ENCODE measurements around the gene AHNAK2. TPM values are rescaled to one million over a fixed set of nuclear protein-coding genes. Genes with fewer than 3 reads are reported as not detected.

AHNAK2 gene
- total RNA-seq, 4 donors from 2014 or later: 44.9 to 175 (median 71.7) TPM

GRCh38 chr14:105015242-105015641 lies 37.1 kb upstream of the AHNAK2 start:
- H3K36me3 ChIP-seq: no peaks in the 10 kb centered on the region
- no peak overlapping the region for H3K4me3 ChIP-seq
- no peak for DNase-seq
- H3K9me3 ChIP-seq: no peaks in the 10 kb centered on the region
- no peak for TF ChIP-seq POLR2A (IDR thresholded peaks at IDR 0.05)
- TF ChIP-seq, protein P1, sequence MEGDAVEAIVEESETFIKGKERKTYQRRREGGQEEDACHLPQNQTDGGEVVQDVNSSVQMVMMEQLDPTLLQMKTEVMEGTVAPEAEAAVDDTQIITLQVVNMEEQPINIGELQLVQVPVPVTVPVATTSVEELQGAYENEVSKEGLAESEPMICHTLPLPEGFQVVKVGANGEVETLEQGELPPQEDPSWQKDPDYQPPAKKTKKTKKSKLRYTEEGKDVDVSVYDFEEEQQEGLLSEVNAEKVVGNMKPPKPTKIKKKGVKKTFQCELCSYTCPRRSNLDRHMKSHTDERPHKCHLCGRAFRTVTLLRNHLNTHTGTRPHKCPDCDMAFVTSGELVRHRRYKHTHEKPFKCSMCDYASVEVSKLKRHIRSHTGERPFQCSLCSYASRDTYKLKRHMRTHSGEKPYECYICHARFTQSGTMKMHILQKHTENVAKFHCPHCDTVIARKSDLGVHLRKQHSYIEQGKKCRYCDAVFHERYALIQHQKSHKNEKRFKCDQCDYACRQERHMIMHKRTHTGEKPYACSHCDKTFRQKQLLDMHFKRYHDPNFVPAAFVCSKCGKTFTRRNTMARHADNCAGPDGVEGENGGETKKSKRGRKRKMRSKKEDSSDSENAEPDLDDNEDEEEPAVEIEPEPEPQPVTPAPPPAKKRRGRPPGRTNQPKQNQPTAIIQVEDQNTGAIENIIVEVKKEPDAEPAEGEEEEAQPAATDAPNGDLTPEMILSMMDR (IDR thresholded peaks at IDR 0.05): no peak
- peaks cover 0 to 12% of the 10 kb centered on the region in 2 donors for H3K4me1 ChIP-seq
- intact Hi-C loops (cut with DNase I; ENCODE audit: low total_unique reads): no loop called here
- no peak overlapping the region for H3K27ac ChIP-seq
- H3K27me3 ChIP-seq: no peaks in the 10 kb centered on the region

DNA sequence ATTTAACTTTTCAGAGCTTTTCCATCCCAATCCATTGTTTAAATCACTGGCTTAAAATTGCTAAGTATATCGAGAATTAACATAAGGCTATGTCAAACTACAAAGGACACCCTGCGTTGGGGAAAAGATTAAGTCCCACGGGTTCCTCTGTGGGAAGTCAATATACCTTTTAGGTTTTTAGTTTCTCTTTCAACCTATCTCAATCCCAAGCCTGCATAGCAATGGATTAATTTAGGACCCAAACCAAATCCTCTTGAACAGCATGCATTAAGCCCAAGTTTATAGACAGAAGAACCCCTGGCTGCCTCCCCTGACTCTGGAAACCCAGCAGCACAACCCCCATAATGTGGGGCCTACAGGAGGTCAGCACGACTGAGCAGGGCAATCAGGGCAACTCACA lies 36.5 kb upstream of the AHNAK2 start:
- intact Hi-C loops (cut with DNase I; ENCODE audit: low total_unique reads): no loop called here
- TF ChIP-seq, protein P1 (IDR thresholded peaks at IDR 0.05): no peak
- no peak for TF ChIP-seq POLR2A (IDR thresholded peaks at IDR 0.05)
- H3K4me1 ChIP-seq: peaks cover 0 to 7% of the 10 kb centered on the region in 2 donors

DNA sequence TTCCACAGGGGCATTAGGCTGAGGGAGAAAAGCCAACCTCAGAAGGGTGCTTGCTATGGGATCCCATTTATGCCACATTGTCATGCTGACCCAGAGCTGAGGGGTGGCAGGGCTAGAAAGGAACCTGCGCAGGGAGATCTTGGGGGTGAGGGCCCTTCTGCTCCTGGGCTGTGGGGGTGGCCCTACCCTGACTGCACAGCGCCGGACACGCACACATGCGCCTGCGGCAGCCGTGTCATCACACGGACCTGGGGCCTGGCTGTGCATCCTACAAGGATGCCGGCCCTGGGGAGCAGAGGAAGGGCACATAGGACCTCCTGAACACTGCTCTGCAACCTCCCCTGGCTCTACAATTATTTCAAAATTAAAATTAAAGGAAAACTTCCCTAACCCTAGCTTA lies 35.9 kb upstream of the AHNAK2 start:
- peaks cover 0 to 3% of the 10 kb centered on the region in 2 donors for H3K4me1 ChIP-seq
- no peaks in the 10 kb centered on the region for H3K9me3 ChIP-seq
- TF ChIP-seq POLR2A (IDR thresholded peaks at IDR 0.05): no peak
- TF ChIP-seq, protein P1 (IDR thresholded peaks at IDR 0.05): no peak
- no peak overlapping the region for H3K4me3 ChIP-seq
- H3K27me3 ChIP-seq: no peaks in the 10 kb centered on the region
- intact Hi-C loops (cut with DNase I; ENCODE audit: low total_unique reads): no loop called here
- H3K36me3 ChIP-seq: no peaks in the 10 kb centered on the region
- DNase-seq: no peak
- no peak overlapping the region for H3K27ac ChIP-seq

More for the DNA sequence above, 36.5 kb upstream of the AHNAK2 start:
- DNase-seq: no peak
- Histone ChIP-seq H3K27me3 (no peaks in the 10 kb centered on the region), H3K9me3 (no peaks in the 10 kb centered on the region), H3K4me3 (no peak overlapping the region), H3K36me3 (no peaks in the 10 kb centered on the region), H3K27ac (no peak overlapping the region)

DNA sequence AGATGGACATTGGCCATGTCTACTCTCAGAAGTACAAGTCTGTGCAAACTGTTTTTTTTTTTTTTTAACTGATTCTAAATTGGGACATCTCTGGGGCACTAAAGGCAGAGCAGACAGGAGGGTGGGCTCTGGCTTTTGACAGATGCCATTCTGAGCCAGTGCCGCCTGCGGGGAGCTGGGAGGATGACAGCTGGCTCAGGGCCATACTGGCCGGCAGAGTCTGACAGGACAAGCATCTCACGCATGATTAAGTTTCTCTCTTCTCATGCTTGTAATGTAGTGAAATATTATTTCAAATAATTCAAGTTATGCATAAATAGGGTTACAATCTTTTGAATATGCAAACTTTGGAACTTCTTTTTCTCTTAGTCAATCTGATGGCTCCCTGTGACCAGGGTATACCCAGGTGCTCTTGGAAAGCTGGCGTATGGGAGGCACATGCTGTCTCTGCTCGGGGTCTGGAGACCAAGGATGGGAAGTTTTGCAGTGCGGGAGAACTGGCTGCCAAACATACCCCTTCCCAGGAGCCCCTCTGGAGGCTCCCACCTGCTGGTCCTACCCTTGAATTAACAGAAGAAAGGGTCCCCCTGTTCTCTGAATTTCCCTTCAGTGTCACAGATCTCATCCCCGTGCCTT lies 35.1 kb upstream of the AHNAK2 start:
- no peaks in the 10 kb centered on the region for H3K36me3 ChIP-seq
- no peak overlapping the region for H3K4me3 ChIP-seq
- TF ChIP-seq, protein P1 (IDR thresholded peaks at IDR 0.05): no peak
- no peak for TF ChIP-seq POLR2A (IDR thresholded peaks at IDR 0.05)
- DNase-seq: no peak
- H3K27me3 ChIP-seq: no peaks in the 10 kb centered on the region
- intact Hi-C loops (cut with DNase I; ENCODE audit: low total_unique reads): no loop called here
- no peak overlapping the region for H3K27ac ChIP-seq
- H3K4me1 ChIP-seq: no peaks in the 10 kb centered on the region
- no peaks in the 10 kb centered on the region for H3K9me3 ChIP-seq

DNA sequence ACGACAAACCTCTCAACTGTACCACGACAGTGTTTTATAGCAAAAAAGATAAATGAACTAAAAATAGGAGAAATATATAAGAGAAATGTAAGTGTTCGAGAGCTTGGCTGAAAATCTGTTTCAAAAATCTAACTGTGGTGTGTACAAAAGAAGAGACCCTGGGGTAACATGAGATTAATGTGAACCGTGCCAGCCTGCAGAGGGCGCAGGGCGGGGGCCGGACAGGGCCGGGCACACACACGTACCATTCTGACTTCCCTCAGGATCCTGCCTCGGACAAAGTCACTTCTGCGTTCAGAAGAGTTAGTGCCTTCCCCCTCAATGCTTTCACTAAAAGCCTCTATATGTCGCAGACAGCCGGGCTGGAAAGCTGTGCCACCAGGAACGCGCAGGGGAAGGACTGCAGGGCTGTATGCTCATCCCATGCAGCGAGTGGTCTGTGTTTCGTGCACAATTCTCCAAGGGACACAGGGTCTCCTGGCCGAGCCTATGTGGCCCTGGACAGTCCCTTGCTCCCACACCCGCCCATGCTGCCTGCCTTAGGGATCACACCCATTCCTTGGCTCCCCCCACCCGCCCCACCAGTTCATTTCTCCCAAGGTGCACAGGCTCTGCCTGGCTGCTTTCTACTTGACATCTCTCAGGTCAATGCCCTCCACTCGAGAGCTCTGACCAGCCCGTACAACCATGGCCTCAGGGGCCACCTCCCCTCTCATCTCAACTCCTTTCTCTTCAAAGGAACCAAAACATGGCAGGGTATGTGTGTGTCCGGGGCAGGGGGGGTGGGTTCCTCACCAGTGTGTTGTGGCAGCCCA lies 34.2 kb upstream of the AHNAK2 start:
- intact Hi-C loops (cut with DNase I; ENCODE audit: low total_unique reads): no loop called here
- H3K9me3 ChIP-seq: no peaks in the 10 kb centered on the region
- H3K36me3 ChIP-seq: no peaks in the 10 kb centered on the region
- no peaks in the 10 kb centered on the region for H3K27me3 ChIP-seq
- H3K4me3 ChIP-seq: no peak overlapping the region
- no peak overlapping the region for H3K27ac ChIP-seq
- TF ChIP-seq POLR2A (IDR thresholded peaks at IDR 0.05): no peak
- TF ChIP-seq, protein P1 (IDR thresholded peaks at IDR 0.05): no peak
- no peak for DNase-seq
- H3K4me1 ChIP-seq: no peaks in the 10 kb centered on the region
